SK-N-MC (cell line): ENCODE measurements around the gene ZNF148.
A peak's percentile ranks its signal among the peaks of the same experiment; 100 is the strongest.

Source experiments
- DNase-seq: peaks from one replicate; pipeline ENCODE4 v3.0.0-alpha.2; 2011; ENCODE audit warnings: low read depth, low spot score
- H3K27ac ChIP-seq: fragments of 200-600 bp; sonication (generic); 2 replicates; pipeline ENCODE4 v1.5.1; 2016; ENCODE audit warnings: mixed run types
- H3K36me3 ChIP-seq: fragments of 200-600 bp; sonication (generic); 2 replicates; pipeline ENCODE4 v1.6.1; 2017; ENCODE audit warnings: antibody characterized with exemption, low read length, mixed read lengths; ENCODE audit not compliant: insufficient read depth
- H3K4me3 ChIP-seq: fragments of 200-600 bp; sonication (generic); 2 replicates; pipeline ENCODE4 v1.5.1; 2016
- H3K9ac ChIP-seq: fragments of 200-600 bp; sonication (generic); 2 replicates; pipeline ENCODE4 v1.8.0; 2017; ENCODE audit warnings: mixed run types, mixed read lengths; ENCODE audit not compliant: insufficient read length
- H3K9me3 ChIP-seq: fragments of 200-600 bp; sonication (generic); 2 replicates; pipeline ENCODE4 v1.6.1; 2017; ENCODE audit warnings: low read depth, mild to moderate bottlenecking, antibody characterized with exemption, low read length, moderate library complexity, mixed read lengths
- EZH2 ChIP-seq: fragments of 200-600 bp; sonication (generic); IDR thresholded peaks from one replicate; pipeline ENCODE4 v1.6.1; 2017; ENCODE audit warnings: antibody characterized with exemption
- FOXP2 ChIP-seq: optimal IDR thresholded peaks from 2 replicates; pipeline ENCODE3; 2011; ENCODE audit warnings: mild to moderate bottlenecking, moderate library complexity; ENCODE audit not compliant: insufficient read depth; ENCODE audit errors: extremely low read length, control extremely low read depth
- POLR2AphosphoS5 ChIP-seq: IDR thresholded peaks from 2 replicates; pipeline ENCODE4 v1.6.1; 2012; ENCODE audit warnings: mild to moderate bottlenecking, low read depth, low read length, borderline replicate concordance

The ZNF148 gene

DNA sequence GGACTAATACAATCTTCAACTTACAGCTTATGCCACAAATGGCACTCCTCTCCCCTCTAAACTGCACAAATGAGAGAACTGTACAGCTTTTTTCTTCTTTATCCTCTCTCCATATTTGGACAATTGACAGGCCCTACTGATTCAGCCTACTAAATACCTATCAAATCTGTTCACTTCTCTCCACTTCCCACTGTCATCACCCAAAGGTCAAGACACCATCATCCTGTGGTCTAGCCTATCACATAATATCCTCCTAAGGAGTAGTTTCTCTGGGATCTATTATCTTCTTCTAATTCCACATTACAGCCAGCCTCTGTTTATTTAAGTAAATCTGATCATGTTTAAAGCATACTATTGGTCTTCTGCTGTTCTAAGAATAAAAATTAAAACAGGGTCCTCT lies 129.6 kb downstream of the ZNF148 start:
- DNase-seq = no peak
- H3K36me3 ChIP-seq = no peaks in the 10 kb centered on the region; the same call in 1 of the 2 replicates
- TF ChIP-seq EZH2 (no peak), FOXP2 (no peak), POLR2AphosphoS5 (no peak)

GRCh38 chr3:125240496-125240895 lies 134.6 kb downstream of the ZNF148 start:
- no peak overlapping the region for H3K4me3 ChIP-seq
- peaks cover 10% of the 10 kb centered on the region for H3K36me3 ChIP-seq
- H3K9me3 ChIP-seq = no peaks in the 10 kb centered on the region
- no peak for DNase-seq
- TF ChIP-seq POLR2AphosphoS5 = no peak
- no peak for TF ChIP-seq EZH2
- TF ChIP-seq FOXP2 = no peak
- H3K9ac ChIP-seq = no peak overlapping the region
- peak overlapping the region; percentile 14; the same call in 1 of the 2 replicates for H3K27ac ChIP-seq

More for the DNA sequence above, 129.6 kb downstream of the ZNF148 start:
- no peak overlapping the region for H3K9ac ChIP-seq
- H3K27ac ChIP-seq = no peak overlapping the region
- no peaks in the 10 kb centered on the region for H3K9me3 ChIP-seq
- no peak overlapping the region for H3K4me3 ChIP-seq

DNA sequence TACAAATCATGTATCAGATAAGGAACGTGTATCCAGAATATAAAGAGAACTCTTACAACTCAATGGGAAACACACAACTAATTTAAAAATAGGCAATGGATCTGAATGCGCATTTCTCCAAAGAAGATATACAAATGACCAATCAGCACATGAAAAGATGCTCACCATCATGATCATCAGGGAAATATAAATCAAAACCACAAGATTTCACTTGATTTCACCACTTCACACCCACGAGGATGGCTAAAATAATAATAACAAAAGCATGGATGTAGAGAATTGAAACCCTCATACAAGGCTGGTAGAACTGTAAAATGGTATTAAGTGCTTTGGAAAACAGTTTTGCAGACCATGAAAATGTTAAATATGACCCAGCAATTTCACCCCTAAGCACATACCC lies 135.9 kb downstream of the ZNF148 start:
- no peak for DNase-seq
- no peaks in the 10 kb centered on the region for H3K9me3 ChIP-seq
- TF ChIP-seq FOXP2 (no peak), EZH2 (no peak), POLR2AphosphoS5 (no peak)
- H3K9ac ChIP-seq = no peak overlapping the region
- no peak overlapping the region for H3K4me3 ChIP-seq
- peaks cover 18% of the 10 kb centered on the region for H3K36me3 ChIP-seq
- H3K27ac ChIP-seq = no peak overlapping the region

DNA sequence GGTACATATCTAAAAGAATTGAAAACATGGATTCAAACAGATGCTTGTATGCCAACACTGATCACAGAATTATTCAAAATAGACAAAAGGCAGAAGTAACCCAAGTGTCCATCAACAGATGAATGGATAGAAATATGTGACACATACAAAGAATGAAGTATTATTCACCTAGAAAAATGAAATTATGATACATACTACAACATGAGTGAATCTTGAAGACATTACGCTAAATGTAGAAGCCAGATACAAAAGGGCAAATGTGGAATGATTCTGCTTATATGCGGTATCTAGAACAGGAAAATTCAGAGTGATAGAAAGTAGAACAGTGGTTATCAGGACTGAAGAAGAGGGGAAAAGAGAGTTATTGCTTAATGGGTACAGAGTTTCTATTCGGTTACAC lies 136.4 kb downstream of the ZNF148 start:
- Histone ChIP-seq H3K36me3 (peaks cover 21% of the 10 kb centered on the region), H3K9me3 (no peaks in the 10 kb centered on the region), H3K27ac (no peak overlapping the region), H3K9ac (no peak overlapping the region), H3K4me3 (no peak overlapping the region)
- DNase-seq = no peak
- TF ChIP-seq FOXP2 = no peak
- no peak for TF ChIP-seq EZH2
- no peak for TF ChIP-seq POLR2AphosphoS5

DNA sequence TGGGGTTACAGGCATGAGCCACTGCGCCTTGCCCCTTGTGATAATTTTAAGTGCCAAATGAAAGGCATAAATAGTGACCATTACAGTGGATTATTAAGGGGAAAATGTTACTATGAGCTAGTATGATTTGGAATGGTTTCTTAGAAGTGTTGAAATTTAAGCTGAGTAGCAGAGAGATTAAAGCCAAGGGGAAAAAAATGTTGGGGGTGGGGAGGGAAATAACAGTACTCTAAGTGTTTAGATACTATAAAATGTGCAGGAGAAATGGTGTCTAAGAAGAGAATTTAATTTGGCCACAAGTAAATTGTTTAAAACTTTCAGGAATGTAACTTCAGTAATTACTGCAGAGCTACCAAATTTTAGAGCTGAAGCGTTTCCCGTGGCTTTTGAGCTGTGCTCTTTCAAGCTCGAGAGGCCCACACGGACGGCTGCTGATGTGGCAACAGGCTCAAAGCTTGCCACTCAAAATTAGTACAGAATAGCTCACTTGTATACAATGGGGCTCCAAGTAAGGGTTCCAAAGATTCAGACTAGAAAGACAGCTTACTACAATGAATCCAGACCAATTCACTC lies 138.7 kb downstream of the ZNF148 start:
- Histone ChIP-seq H3K9me3 (no peaks in the 10 kb centered on the region), H3K9ac (no peak overlapping the region), H3K36me3 (peaks cover 39% of the 10 kb centered on the region), H3K4me3 (no peak overlapping the region), H3K27ac (peak overlapping the region; percentile 13)
- TF ChIP-seq POLR2AphosphoS5 = no peak
- TF ChIP-seq FOXP2 = no peak
- TF ChIP-seq EZH2 = no peak
- DNase-seq = no peak

- H3K9ac ChIP-seq = no peak overlapping the region
- peaks cover 45% of the 10 kb centered on the region for H3K36me3 ChIP-seq
- DNase-seq = no peak
- no peak overlapping the region for H3K27ac ChIP-seq
- TF ChIP-seq FOXP2 (no peak), POLR2AphosphoS5 (no peak), EZH2 (no peak)
- no peak overlapping the region for H3K4me3 ChIP-seq
- no peaks in the 10 kb centered on the region for H3K9me3 ChIP-seq
Measured at GRCh38 chr3:125234831-125235230, 140.3 kb downstream of the ZNF148 start.

- no peak for DNase-seq
- no peaks in the 10 kb centered on the region for H3K9me3 ChIP-seq
- peaks cover 45% of the 10 kb centered on the region for H3K36me3 ChIP-seq
- no peak overlapping the region for H3K4me3 ChIP-seq
- TF ChIP-seq POLR2AphosphoS5 = no peak
- no peak for TF ChIP-seq EZH2
- no peak for TF ChIP-seq FOXP2
- H3K9ac ChIP-seq = no peak overlapping the region
- no peak overlapping the region for H3K27ac ChIP-seq
Measured at GRCh38 chr3:125232401-125232800, 142.7 kb downstream of the ZNF148 start.

DNA sequence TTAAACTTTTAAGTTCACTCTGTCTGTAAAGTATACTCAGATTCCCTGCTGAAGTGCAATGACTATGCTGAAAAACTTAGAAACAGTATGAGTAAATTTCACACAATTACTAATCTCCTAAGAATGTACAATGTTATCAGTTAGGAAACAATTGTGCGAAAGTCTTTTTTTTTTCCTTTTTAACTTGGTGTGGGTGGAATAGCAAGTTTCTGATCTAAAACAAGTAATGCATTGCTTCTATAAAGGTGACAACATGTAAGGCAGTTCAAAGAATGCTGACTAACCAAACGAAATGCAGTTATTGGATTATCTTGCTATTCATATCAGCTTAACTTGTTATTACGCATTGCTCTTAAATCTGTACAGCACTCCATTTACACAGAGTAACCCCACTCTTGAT lies 143.2 kb downstream of the ZNF148 start:
- Histone ChIP-seq H3K9ac (no peak overlapping the region), H3K4me3 (no peak overlapping the region), H3K36me3 (peaks cover 41% of the 10 kb centered on the region), H3K9me3 (no peaks in the 10 kb centered on the region), H3K27ac (peak overlapping the region; percentile 51; the same call in 1 of the 2 replicates)
- TF ChIP-seq POLR2AphosphoS5 = no peak
- no peak for TF ChIP-seq FOXP2
- TF ChIP-seq EZH2 = no peak
- DNase-seq = no peak

DNA sequence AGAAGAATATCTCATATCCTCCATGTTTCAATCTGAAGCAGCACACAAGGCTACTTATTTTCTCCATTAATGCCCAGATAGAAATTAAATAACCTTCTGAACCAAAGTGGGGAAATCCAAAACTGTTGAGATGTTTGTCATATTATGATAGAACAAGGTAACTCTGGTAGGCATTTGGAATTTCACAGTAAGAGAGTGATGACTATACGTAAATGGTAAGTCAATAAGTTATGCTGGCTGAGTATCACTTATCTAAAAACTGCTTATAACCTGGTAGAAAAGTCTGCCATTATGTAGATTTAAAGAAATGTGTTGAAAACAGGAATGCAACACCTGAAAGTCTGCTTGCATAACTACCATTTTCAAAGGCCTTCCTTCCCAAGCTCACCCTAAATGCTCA lies 145.4 kb downstream of the ZNF148 start:
- H3K9ac ChIP-seq = no peak overlapping the region
- H3K9me3 ChIP-seq = no peaks in the 10 kb centered on the region
- DNase-seq = no peak
- no peak overlapping the region for H3K27ac ChIP-seq
- peaks cover 29% of the 10 kb centered on the region for H3K36me3 ChIP-seq
- TF ChIP-seq FOXP2 = no peak
- no peak for TF ChIP-seq POLR2AphosphoS5
- TF ChIP-seq EZH2 = no peak
- no peak overlapping the region for H3K4me3 ChIP-seq
